Gastroesophageal sphincter (tissue), 4 donors: Measurements from ENCODE around the gene CAMTA2. TPM values are rescaled to one million over a fixed set of nuclear protein-coding genes. Genes with fewer than 3 reads are reported as not detected.

Experiments used
- ATAC-seq: fragments of 150-250 bp; one replicate; pipeline ENCODE4 v1.9.1; 2016; ENCODE audit warnings: mild to moderate bottlenecking, moderate library complexity
- H3K27ac ChIP-seq, 4 donors: fragments of 200-600 bp; sonication (generic) in 3 of 4; 1 replicate in 3 of 4; 2 replicates in 1 of 4; pipeline ENCODE4 v1.5.1; 2016 to 2019
- H3K27me3 ChIP-seq: fragments of 200-600 bp; sonication (generic); one replicate; pipeline ENCODE4 v1.5.1; 2019
- H3K36me3 ChIP-seq, 2 donors: fragments of 200-600 bp; sonication (generic); one replicate each; pipeline ENCODE4 v1.5.1; 2019; ENCODE audit warnings: control low read depth in 1 of 2
- H3K4me1 ChIP-seq, 3 donors: fragments of 200-600 bp; sonication (generic); 1 replicate in 2 of 3; 2 replicates in 1 of 3; pipeline ENCODE4 v1.5.1; 2016 to 2019; ENCODE audit warnings: control low read depth in 2 of 3
- H3K4me3 ChIP-seq, 2 donors: fragments of 200-600 bp; sonication (generic); one replicate each; pipeline ENCODE4 v1.5.1; 2019; ENCODE audit warnings: mild to moderate bottlenecking in 1 of 2, moderate library complexity in 1 of 2
- H3K9me3 ChIP-seq, 3 donors: fragments of 200-600 bp; sonication (generic); one replicate each; pipeline ENCODE4 v1.5.1; 2017 to 2019; ENCODE audit warnings: control low read depth in 2 of 3
- CTCF ChIP-seq, 4 experiments: fragments of 200-600 bp in 2 of 4; fragments of 450-650 bp in 2 of 4; sonication (generic) in 1 of 4; IDR thresholded peaks; one replicate each; pipeline ENCODE4 v1.5.1; 2017 to 2019; ENCODE audit warnings: antibody characterized with exemption in 4 of 4, mild to moderate bottlenecking in 2 of 4, moderate library complexity in 2 of 4
- EP300 ChIP-seq: sonication (generic); formaldehyde crosslinking; IDR thresholded peaks from one replicate; pipeline ENCODE4 v1.6.1; 2017; ENCODE audit warnings: antibody characterized with exemption, mild to moderate bottlenecking
- POLR2A ChIP-seq, 2 donors: fragments of 450-650 bp; IDR thresholded peaks; one replicate each; pipeline ENCODE4 v1.6.1; 2017; ENCODE audit warnings: antibody characterized with exemption in 2 of 2, mild to moderate bottlenecking in 2 of 2, moderate library complexity in 1 of 2
- POLR2AphosphoS5 ChIP-seq: sonication (generic); formaldehyde crosslinking; IDR thresholded peaks from one replicate; pipeline ENCODE4 v1.6.1; 2017; ENCODE audit warnings: antibody characterized with exemption
- WGBS, 2 donors: methylation state at CpG; one replicate each; pipeline ENCODE4 v1.1.5; 2018; ENCODE audit warnings: low coverage in 1 of 2; 5-methylcytosine and 5-hydroxymethylcytosine counted together
- total RNA-seq, 4 donors: library from RNA; depleted of rRNA; stranded (reverse); fragments of >200 nt; gene quantifications; one replicate each; pipeline ENCODE4 v1.1.0, GENCODE V29; 2016

The CAMTA2 gene
- total RNA-seq = 10 to 100 TPM; 16.7 to 50.0 (median 26.1) TPM

- WGBS, 2 donors = 0% methylated on average over 2 of the region's 78 CpGs; no CpG with 5 or more reads in 1 of the 2 donors
- TF ChIP-seq EP300 (no peak), CTCF (IDR thresholded peaks at IDR 0.05) (peak in 3 of 4 experiments; percentile 83 to 94 (median 84)), POLR2AphosphoS5 (peak; percentile 83), POLR2A (IDR thresholded peaks at IDR 0.05) (peak; percentile 73 to 77)
- no peaks in the 10 kb centered on the region for H3K27me3 ChIP-seq
- peaks cover 0 to 36% of the 10 kb centered on the region in 2 donors for H3K36me3 ChIP-seq
- ATAC-seq = peak; percentile 93
- H3K27ac ChIP-seq = peak within 1 kb of the TSS; percentile 82 to 99 (median 96)
- peak within 1 kb of the TSS; percentile 64 to 96 for H3K4me3 ChIP-seq
- H3K4me1 ChIP-seq = peaks cover 0 to 38% (median 16%) of the 10 kb centered on the region in 3 donors
- no peaks in the 10 kb centered on the region for H3K9me3 ChIP-seq
These were observed at the start of gene CAMTA2 for GRCh38 chr17:4986951-4987766. Gene CAMTA2 (minus strand): TSS chr17:4987675. CDS start chr17:4986222, 1,453 bp downstream.

- Histone ChIP-seq H3K27ac (no peak within 1 kb of the TSS), H3K36me3 (no peaks in the 10 kb centered on the region), H3K4me1 (peaks cover 0 to 22% (median 0%) of the 10 kb centered on the region in 3 donors), H3K4me3 (no peak within 1 kb of the TSS), H3K27me3 (peaks cover 31% of the 10 kb centered on the region), H3K9me3 (no peaks in the 10 kb centered on the region)
- no peak for TF ChIP-seq EP300
- no peak for TF ChIP-seq CTCF (IDR thresholded peaks at IDR 0.05)
- no peak for TF ChIP-seq POLR2AphosphoS5
- no peak for TF ChIP-seq POLR2A (IDR thresholded peaks at IDR 0.05)
- 0 to 27% methylated on average over 3 to 9 of the region's 24 CpGs for WGBS, 2 donors
- no peak for ATAC-seq
These were observed 47.8 kb upstream of the CAMTA2 start, which contains the start of gene SLC52A1 for GRCh38 chr17:5035315-5035714. Gene SLC52A1 (minus strand): TSS chr17:5035426. CDS start chr17:5034606, 820 bp downstream.

GRCh38 chr17:5034651-5035050, 47.2 kb upstream of the CAMTA2 start:
- no peak for ATAC-seq
- H3K27me3 ChIP-seq = peaks cover 31% of the 10 kb centered on the region
- WGBS, 2 donors = 76 to 97% methylated on average over 5 to 8 of the region's 14 CpGs
- peaks cover 0 to 22% (median 0%) of the 10 kb centered on the region in 3 donors for H3K4me1 ChIP-seq
- no peaks in the 10 kb centered on the region for H3K36me3 ChIP-seq
- no peaks in the 10 kb centered on the region for H3K9me3 ChIP-seq
- no peak overlapping the region for H3K27ac ChIP-seq
- H3K4me3 ChIP-seq = no peak overlapping the region
- no peak for TF ChIP-seq EP300
- no peak for TF ChIP-seq CTCF (IDR thresholded peaks at IDR 0.05)
- TF ChIP-seq POLR2AphosphoS5 = no peak
- no peak for TF ChIP-seq POLR2A (IDR thresholded peaks at IDR 0.05)

- no peak overlapping the region for H3K4me3 ChIP-seq
- WGBS, 2 donors = no CpG with 5 or more reads among the region's 5 CpGs
- H3K27me3 ChIP-seq = peaks cover 31% of the 10 kb centered on the region
- no peaks in the 10 kb centered on the region for H3K9me3 ChIP-seq
- ATAC-seq = no peak
- no peaks in the 10 kb centered on the region for H3K36me3 ChIP-seq
- TF ChIP-seq POLR2A (IDR thresholded peaks at IDR 0.05) (no peak), POLR2AphosphoS5 (no peak), EP300 (no peak), CTCF (IDR thresholded peaks at IDR 0.05) (no peak)
- H3K27ac ChIP-seq = no peak overlapping the region
- H3K4me1 ChIP-seq = peaks cover 0 to 22% (median 0%) of the 10 kb centered on the region in 3 donors
These were observed 46.6 kb upstream of the CAMTA2 start for GRCh38 chr17:5034063-5034462.
